GM19193 (cell line): ENCODE results near the gene ZFP92.

Source experiments
- POLR2A ChIP-seq: IDR thresholded peaks from 4 replicates; pipeline ENCODE4 v1.6.1; 2011; ENCODE audit not compliant: insufficient read depth, insufficient read length; ENCODE audit errors: extremely low read depth

ZFP92 gene

DNA sequence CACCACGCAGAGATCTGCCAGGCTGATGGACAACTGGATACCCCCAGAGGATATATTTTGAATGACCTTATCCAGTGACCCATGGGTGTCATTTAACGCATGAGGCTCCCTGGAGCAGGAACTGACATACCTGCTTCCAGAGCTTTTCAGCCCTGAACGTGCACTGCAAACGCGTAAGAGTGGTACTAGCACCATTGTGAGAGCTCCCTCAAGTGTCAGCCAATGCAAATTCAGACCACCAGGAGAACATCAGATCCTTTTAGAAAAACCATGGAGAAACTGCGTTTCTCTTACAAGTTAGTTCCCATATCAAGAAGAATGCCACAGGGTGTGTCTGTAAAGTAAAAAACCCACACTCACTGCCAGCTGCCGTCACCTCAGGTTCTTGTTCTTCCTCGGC is 27.3 kb downstream of the ZFP92 start:
- no peak for TF ChIP-seq POLR2A

DNA sequence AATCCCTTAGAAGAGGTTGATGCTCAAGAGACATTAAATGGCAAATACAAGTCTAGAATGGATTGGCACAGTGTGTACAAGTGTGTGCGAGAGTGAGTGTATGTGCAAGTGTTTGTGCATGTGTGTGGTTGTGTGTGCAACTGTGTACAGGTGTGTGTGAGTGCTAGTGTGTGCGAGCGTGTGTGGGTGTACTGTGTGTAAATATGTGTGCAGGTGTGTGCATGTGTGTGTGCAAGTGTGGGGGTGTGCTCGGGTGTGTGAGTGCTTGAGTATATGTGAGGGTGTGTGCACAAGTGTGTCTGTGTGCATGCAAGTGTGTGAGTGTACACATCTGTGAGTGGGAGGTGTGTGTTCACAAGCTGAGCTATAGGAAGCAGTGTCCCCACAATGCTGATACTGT is 28.7 kb downstream of the ZFP92 start:
- TF ChIP-seq POLR2A, result no peak

DNA sequence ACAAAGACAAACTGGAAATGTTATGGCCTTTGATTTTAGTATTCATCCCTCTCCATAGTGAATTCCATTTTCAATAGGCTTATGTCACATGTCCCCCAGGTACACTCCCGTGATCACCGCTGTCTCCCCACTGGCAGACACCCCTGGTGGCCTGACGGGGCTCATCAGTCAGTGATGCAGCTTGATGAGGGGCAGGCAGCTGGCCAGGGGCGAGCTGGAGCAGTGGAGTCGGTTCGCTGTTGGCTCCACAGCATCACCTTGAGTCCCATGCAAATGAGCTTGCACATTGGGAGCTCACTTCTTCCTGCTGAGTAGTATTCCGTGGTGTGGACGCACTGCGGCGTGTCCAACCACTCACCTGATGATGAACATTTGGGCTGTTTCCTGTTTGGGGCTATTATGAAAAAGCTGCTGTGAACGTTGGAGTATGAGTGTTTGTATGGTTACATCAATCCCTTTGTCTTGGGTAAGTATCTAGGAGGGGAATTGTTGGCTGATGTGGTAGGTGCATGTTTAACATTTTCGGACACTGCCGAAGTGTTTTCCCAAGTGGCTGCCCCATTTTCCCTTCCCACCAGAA is 29.4 kb downstream of the ZFP92 start:
- no peak for TF ChIP-seq POLR2A

DNA sequence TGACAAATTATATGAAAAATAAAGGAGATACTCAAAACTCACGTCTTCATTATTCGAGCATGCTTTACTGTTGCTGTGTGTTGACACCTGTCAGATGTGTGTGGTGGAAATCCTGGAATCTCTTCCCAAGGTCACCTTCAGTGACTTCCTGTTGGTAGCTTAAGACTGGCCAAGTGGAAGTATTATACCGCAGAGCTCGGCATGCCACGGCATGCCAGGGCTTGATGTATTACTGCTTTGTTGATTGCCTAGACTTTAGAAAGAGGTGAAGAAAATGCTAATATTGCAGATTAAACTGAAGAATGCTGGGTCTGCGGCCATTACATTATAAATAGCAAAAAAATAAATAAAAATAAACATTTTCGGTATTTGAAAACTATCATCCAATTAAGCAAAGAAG is 30.0 kb downstream of the ZFP92 start:
- TF ChIP-seq POLR2A, result no peak

DNA sequence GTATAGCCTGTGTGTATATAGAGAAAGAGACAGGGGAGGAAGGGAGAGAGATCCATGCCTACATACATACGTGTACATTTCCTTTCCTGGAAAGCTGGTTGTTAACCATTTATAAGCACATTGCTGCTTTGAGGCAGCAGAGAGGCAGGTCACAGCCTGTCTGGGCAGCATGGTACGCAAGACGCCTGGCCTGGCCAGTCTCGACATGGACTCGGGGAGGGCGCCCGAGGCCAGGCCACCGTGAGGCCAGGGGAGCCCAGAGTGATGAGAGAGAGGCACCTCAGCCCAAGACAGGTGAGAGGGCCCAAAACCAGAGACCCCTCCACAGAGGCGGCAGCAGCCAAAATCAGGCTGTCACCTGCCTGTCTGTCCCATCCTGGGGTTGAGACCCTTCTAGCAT is 30.7 kb downstream of the ZFP92 start:
- TF ChIP-seq POLR2A, result no peak

DNA sequence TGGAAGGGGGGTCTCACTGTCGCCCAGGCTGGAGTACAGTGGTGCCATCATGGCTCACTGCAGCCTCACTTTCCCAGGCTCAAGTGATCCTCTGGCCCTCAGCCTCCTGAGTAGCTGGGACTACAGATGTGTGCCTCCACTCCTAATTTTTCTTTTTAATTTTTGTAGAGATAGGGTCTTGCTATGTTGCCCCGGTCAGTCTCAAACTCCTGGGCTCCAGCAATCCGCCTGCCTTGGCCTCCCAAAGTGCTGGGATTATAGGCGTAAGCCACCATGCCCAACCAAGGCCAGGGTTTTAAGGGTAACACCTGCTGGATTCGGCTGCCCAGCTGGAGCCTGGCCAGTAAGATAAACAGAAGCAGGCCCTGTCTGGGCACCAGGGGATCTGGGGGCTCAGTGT is 31.2 kb downstream of the ZFP92 start:
- TF ChIP-seq POLR2A, result no peak

DNA sequence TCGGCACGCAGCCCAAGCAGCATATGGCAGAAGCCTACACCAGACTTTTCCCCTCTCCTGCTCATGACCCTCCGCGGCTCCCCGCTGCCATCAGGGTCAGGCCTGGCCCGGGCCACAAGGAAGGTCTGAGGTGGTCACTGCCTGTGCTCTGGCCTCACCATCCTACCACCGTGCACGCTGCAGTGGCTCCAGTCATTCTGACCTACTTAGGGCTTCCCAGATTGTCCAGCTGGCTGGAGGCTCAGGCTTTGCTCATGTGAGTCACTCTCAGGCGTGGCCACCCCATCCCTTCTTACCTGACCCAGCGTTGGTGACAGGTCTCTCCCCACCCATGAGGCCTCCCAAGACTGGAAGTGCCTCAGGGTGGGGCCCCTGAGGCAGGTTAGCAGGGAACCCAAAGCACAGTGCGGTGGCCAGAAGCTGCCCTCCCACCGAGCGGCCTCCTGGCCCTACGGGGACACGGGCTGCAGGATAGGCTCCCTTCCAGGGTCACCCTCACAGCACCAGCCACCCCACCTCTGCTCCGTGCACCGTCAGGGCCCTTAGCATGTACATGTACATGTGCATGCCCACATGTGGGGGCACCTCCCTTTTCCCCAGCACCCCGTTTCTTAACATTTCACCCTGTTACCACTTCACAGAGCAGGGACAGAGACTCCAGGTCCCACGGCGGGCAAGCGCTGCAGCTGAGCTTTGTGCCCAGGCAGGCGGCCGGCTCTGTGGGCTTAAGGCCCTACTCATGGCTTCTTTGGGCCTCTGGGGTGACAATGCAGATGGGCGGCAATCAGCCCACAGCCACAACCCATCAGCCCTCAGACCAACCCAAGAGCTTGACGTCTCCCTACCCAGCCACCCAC is 32.4 kb downstream of the ZFP92 start:
- TF ChIP-seq POLR2A, result no peak

DNA sequence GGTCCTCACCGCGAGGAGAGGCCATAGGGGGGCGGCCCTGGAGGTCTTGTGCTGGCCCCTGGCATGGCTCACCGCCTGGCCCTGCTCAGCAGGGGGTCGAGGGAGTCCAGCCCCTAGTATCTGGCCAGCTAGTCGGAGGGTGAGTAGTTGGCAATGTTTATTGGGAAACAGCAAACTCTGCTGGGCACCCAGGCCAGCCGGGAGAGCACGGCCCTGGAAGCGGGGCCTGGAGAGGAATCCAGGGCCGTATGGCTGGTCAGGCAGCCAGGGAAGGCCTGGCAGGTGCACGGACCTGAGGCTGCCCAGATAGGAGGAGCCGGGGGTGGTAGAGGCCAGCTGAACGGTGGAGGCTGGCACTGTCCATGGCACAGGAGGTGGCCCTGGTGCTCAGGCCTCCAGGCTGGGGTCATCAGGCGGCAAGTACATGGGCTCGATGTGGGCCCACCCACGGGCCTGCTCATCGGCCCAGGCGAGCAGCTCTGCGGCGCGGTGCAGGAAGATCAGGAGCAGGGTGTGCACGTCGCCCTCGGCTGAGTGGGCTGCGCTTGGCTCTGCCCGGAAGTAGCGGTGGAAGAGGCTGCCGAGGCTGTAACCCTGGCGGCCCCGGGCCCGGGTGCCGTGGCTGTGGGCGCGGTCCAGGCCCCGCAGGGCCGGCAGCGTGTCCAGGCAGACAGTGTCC is 33.2 kb downstream of the ZFP92 start:
- no peak for TF ChIP-seq POLR2A

DNA sequence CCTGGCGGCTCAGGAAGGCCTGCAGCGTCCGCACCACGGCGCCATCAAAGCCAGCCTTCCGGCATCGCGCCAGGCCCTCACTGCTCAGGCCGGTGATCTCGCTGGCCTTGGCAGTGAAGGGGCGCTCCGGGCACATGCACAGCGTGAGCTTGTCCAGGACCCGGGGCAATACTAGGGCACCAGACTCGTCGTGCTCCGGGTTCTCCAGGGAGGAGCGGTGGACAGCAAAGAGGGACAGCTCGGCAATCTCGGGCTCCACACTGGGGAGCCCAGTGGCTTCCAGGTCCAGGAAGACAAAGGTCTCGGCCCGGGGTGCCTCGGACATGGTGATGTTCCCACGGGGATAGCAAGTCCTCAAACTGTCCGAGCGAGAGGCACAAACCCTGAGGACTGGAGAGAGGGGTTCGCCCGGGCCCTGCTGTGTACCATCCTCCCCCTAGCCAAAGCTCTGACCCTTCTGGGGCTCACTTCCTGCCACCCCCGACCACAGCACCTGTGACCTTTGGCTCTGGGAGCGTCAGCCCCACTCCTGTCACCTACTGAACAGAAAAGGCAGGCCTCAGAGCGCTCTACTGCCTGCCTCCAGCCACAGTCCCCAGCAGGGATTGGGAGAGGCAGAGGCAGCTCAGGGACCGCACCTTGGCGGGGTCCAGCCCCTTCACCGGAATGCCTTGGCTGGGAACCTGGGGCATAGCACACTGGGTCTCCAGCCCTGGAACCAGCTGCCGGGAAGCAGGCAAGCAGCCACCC is 34.0 kb downstream of the ZFP92 start:
- no peak for TF ChIP-seq POLR2A

DNA sequence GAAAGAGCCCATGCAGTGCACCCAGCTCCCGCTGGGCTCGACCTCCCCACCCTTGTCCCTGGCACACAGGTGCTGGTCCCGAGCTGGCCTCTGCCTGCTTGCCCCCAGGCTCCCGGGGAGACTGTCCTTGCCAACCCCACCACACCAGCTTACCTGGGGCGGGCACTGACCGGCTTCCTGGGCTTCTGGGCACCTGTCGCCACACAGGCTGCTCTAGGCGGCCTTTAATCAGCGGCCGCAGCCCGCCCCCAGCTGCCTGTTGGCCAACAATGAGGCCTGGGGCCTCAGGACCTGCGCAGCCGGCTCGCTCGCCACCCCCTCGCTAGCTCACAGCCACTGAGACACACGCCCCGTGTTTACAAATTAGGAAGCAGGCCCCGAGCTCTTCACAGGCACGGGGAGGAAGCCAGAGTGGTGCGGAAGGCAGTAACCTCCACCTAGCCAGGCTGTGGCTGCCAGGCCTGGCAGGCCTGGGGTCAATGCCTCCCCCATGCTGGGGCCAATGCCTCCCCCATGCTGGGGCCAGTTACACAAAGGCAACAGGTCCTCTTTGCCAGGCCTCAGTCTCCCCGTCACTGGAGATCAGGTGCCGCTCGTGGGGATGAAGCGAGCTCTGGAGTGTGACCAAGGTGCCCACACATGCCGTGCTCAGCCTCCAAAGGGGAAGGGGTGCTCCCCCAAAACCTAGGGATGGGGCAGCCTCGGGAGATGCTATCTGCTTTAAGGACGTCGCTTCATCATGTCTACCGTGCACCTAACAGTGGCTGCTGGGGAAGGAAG is 34.8 kb downstream of the ZFP92 start, which contains the start of gene TREX2:
TREX2 (minus strand) TSS at position 201 of the 780 bp plus-strand sequence. CDS start 626 bp downstream, outside the sequence.
- no peak for TF ChIP-seq POLR2A

DNA sequence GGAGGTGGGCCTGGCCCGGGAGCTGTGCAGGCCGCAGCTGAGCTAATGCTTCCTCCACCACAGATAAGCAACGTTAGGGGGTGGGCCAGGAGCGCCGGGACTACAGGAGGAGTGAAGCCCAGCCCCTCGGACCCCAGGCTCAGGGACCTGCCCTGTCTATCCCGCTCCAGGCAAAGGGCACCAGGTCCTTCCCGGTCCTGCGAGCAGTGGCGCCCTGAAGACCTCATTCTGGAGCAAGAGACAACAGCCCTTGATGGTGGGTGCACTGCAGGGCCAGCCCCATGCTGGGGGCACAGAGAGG is 35.3 kb downstream of the ZFP92 start:
- no peak for TF ChIP-seq POLR2A

DNA sequence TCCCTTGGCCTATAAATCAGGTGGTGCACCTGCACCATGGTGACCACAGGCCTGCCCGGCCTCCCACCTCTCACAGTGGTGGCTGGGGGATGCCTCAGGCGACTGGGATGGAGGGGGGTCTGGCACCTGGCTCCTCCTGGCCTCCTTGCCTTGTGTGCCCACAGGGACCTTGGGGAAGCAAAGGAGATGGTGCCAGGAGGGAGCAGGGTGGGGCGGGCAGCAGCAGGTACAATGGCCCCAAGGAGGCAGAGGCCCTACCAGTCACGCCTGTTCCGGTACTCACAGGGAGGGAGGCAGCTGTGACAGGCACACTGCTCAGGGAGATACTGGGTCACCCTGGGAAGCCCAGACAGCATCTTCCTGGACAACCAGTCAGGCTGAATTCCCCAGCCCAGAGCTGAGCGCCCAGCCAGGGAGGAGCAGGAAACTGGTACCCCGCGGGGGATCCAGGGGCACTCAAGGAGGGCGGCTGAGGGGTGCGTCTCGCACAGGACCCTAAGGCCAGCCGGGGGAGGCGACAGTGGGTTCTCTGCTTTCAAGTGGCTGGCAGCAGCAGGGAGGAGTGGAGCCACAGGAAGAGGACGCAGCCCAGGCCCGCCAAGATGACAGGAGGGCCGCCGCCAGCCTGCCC is 35.8 kb downstream of the ZFP92 start:
- no peak for TF ChIP-seq POLR2A

DNA sequence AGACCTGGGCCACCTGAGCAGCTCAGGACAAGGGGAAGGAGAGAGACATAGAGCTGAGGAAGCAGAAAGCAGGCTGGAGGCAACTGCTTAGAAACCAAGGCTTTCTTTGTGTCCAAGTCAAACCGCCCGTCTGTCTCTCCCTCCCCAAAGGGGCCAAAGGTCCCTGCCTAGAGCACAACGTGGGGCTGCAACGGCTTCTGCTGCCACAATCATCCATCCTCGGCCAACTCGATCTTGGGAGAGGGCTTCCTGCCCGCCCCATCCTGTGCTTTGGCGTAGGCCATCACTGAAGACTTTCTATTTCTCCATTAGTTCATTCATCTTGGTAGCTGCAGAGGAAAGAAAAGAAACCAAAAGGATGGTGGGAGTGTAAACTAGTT is 36.3 kb downstream of the ZFP92 start:
- TF ChIP-seq POLR2A, result no peak
